SIG-M5 treated with dmso at 0.1 percent for 504 hours (cell line): ENCODE results near the gene KCTD13.
"Not testable (repeated sequence)": the region's sequence is repeated elsewhere in the genome, so short reads cannot be mapped to it uniquely, and the experiment has no call there.

Experiments used
- DNase-seq: peaks from one replicate; lab custom pipeline; 2025; ENCODE audit not compliant: unreplicated experiment; lab: John Stamatoyannopoulos, UW

Gene KCTD13

DNA sequence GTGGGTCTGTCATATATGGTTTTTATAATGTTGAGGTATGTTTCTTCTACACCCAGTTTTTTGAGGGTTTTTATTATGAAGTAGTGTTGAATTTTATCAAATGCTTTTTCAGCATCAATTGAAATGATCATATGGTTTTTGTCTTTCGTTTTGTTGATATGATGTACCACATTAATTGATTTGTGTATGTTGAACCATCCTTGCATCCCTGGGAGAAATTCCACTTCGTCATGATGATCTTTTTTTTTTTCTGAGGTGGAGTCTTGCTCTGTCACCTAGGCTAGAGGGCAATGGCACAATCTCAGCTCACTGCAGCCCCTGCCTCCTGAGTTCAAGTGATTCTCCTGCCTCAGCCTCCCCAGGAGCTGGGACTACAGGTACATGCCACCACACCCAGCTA is 21.9 kb upstream of the KCTD13 start:
- DNase-seq: no peak

DNA sequence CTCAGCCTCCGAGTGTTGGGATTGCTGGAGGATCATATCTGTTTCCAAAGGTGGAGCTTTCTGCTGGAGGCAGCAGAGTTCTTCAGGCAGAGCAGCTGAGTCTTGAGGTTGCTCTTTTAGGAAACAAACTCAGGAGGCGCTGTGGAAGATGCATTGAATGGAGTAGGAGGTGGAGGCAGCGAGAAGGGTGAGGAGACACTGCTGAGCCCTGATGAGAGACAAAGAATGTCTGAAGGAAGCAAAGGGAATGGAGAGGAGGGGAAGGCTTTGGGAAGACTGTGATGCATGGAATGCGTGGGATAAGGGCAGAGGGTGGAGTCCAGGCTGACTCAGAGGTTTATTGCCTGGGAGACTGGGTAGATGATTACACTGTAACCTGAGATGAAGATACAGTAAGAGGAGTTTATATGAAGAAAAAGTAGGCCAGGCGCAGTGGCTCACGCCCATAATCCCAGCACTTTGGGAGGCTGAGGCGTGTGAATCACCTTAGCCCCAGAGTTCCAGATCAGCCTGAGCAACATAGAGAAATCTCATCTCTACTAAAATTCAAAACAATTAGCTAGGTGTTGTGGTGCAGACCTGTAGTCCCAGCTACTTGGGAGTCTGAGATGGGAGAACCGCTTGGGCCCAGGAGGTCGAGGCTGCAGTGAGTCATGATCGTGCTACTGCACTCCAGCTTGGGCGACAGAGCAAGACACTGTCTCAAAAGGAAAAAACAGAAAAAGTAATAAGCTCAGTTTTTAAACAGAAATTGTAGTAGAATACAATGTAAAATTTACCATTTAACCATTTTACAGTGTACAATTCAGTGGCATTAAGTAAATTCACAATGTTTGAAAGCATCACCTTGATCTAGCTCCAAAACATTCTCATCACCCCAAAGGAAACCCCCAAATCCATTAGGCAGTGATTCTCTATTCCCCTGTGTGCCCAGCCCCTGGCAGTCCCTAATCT is 18.1 kb upstream of the KCTD13 start:
- DNase-seq: peak; percentile 73

DNA sequence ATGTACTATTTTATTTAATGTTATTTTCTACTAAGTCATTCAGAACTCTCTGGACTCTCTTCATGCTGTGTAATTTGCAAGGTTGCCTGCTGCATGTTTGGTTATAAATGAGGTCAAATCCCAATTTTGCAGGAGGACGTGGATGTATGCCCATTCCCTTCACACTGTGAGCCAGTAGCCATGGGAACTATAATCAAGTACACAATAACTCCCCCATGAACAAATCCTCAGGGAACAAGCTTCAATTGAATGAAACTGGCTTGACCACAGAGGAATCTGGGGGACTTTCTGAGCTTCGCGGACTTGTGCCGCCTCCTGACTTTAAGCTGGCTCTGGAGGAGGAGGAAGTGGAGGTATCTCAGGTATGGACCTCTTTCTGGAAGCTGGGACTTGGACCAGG is 14.6 kb upstream of the KCTD13 start:
- no peak for DNase-seq

DNA sequence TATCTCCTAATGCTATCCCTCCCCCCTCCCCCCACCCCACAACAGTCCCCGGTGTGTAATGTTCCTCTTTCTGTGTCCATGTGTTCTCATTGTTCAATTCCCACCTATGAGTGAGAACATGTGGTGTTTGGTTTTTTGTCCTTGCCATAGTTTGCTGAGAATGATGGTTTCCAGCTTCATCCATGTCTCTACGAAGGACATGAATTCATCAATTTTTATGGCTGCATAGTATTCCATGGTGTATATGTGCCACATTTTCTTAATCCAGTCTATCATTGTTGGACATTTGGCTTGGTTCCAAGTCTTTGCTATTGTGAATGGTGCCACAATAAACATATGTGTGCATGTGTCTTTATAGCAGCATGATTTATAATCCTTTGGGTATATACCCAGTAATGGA is 5.7 kb upstream of the KCTD13 start:
- DNase-seq: not testable (repeated sequence)

DNA sequence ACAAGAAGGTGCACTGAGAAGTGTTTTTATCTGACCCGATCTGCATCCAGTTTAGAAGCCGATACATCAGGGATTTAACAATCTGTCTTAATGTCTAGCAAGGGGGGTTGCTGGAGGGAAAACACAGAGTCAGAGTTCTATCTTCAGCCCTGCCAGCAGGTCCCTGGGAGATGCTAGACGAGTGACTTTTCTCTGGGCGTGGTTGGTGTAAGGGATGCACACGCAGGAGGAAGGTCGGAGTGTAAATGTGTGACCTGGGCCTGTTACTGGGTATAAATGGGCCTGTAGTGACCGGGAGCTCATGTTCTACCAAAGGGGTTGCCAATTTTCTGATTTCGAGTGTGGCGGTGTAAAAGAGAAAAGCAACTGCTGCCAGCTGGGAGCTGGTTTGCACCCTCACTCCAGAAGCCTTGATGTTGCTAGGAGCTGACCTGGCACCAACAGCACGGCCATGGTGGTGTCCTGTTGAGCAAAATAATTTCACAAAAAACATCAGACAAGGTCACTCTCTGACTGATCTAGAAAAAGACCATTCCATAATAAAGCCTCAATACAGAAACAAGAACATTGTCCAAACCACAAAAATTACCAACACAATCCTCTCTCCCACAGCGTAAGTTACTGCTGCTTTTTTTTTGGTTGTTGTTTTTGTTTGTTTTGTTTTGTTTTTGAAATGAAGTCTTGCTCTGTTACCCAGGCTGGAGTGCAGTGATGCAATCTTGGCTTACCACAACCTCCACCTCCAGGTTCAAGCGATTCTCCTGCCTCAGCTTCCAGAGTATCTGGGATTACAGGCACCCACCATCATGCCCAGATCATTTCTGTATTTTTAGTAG is 1.3 kb upstream of the KCTD13 start:
- no peak for DNase-seq

DNA sequence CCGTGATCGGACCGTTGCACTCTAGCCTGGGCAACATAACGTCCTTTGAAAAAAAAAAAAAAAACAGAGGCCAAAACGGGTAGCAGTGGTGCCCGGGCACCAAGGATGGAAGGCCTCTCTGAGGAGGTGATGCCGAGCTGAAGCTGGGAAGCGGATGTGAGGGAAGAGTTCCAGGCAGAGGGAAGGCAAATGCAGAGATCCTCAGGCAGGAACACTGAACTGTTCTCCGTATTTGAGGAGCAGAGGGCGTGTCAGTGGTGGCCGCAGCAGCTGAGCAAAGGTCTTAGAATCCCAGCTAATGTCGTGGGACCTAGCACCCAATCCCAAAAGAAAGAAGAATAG is 656 bp upstream of the KCTD13 start:
- no peak for DNase-seq

DNA sequence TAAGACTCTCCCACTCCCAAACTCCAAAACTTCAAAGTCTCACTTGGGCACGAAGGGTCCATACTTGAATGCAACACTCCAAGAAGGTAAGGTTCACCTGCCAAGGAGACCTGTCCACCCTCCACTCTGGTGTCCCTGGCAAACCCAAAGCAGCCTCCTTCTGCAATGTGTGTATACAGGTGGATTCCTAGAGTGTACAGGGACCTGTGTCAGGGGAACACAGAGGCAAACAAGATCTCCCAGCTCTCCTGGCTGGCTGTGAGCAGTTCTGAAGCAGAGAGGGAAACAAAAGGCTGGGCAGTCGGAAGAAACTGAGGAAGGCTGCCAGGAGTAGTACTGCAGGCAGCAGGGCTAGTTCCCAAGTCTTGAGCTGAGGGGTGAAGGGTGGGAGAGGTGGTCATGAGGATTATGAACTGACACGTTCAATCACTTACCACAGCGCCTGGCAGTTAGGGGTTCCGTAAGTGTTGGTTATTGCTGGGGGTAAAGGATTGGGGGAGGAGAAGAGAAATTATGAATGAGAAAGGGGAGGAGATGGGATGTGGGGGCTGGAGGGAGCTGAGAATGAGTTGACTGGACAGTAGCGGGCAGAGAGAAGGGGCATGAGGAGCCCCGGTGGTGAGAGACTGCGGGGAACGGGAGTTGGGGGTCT is 795 bp downstream of the KCTD13 start:
- no peak for DNase-seq

DNA sequence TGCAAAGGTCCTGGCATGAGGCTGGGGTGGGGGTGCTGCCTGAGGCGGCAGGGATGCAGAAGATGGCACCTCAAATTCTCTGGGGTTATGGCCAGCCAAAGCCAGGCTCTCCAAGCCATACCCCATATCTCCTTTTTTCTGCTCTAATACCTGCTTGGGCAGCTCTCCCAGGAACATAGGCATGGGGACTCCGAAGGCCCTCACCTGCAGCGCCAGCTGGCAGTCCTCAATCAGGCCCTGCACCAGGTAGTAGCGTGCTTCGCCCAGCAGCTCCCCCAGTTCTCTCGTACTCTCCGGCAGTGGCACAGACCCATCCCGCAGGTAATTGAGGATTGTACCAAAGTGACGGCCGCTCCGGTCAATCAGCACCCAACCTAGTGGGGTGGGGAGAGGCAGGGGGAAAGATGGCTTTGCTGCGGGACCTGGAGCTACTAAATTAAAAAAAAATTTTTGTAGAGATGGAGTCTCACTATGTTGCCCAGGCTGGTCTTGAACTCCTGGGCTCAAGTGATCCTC is 3.0 kb downstream of the KCTD13 start:
- DNase-seq: no peak

DNA sequence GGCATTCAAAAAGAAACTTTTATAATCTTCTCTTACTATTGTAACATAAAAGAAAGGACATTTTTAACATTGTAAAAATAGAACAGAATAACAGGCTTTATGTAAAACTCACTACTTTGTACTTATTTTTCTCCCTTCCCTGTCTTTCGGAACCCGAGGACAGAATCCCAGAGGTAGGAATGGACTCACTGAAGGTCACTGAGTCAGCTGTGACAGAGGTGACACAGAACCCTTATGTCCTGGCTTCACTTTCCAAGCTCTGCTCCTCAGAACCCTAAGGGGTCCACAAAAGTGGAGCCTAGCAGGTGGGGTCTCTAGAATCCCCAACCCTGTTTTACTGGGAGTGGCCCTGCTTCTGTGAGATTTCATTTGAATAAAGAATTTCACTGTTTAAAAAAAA is 3.7 kb downstream of the KCTD13 start:
- DNase-seq: no peak

DNA sequence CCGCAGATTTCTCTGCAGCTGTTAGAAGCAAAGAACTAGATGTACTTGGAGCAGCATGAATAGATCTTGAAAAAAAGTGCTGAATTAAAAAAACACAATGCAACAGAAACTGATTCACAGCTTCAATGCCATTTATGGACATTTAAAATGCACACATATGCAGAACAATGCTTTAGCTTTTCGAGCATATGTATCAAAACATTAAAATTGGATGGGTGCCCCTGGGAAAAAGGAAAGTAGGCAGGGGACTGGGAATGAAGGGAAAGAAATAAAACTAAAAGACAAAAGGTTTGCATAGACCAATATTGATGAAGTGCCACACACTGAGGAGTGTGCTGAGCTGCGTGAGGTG is 5.0 kb downstream of the KCTD13 start:
- no peak for DNase-seq

DNA sequence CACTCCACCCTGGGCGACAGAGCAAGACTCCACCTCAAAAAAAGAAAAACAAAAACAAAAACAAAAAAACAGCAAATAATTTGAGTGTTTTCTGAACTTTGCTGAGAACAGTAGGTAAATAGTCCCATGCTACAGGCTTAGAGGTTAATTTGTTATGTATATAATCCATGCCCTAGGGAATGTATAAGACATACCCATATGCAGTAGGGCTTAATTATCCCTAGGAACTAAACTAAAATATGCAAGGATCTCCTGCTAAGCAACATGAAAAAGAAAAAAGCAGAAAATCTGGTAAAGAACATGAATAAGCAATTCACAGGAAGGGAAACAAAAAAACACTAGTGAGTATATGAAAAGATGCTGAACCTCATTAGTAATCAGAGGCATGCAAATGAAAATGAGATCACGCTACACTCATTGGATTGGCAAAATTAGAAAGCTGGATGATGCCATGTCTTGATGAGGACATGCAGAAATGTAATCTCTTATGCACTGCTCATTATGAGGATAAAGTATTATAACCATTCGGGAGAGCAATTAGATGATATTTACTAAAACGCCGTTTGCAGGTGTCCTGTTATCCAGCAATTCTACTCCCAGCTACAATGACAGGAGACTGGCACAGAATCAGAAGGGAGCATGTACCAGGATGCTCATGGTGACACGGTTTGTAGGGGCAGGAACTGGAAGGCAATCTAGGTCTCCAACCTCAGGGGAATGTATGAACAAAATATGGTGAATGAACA is 5.6 kb downstream of the KCTD13 start:
- no peak for DNase-seq

DNA sequence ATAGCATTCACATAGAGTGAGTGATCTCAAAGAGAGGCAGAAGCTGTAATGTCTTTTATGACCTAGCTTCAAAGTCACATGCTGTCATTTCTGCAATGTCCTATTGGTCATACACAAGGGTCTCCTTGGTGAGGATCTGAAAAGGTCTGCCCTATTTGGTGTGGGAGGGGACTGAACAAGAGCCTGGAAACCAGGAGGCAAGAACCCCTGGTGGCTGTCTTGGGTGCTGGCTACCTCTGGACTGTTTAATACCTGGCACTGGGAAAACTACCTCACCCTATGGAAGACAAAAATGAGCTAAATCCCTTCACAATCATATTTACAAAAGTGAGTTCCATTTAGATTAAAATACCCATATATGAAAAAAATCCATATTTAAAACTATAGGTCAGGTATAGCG is 9.0 kb downstream of the KCTD13 start:
- no peak for DNase-seq

DNA sequence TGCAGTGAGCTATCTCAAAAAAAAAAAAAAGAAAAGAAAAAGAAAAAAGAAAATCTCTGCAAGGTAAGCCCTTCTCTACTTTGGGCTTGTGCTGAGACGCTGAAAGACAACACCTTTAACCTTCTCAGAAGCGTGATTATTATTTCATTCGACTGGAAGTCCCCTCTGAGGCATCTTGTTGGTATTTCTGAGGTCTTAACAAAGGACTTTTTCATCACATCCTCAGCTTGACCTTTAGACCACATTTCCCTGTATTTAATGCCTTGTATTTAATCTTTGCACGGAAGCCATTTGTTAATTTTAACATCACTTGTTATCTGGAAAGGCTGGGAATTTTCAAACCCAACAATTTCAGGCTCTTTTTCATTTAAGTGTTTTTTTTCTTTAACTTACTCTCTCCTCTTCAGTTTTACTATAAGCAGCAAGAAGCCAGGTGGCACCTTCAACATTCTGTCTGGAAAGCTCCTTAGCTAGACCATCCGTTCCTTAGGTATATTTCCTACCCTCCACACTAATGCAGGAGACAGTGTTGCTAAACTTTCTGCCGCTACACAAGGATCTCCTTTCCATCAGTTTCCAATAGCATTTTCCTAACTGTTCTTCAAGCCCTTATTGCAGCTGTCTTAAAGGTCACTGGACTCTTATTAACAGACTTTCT is 10.3 kb downstream of the KCTD13 start:
- DNase-seq: no peak

DNA sequence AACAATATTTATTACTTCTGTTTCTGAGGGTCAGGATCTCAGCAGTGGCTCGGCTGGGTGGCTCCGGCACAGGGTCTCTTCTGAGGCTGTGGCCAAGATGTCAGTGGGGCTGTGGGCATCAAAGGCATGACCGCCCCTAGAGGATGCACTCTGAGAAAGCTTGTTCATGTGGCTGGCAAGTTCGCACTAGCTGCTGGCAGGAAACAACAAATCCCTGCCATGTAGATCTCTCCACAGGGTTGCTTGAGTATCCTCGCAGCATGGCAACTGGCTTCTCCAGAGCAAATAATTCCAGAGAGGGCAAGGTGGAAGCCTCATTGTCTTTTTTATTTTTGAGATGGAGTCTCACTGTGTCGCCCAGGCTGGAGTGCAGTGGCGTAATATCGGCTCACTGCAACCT is 12.5 kb downstream of the KCTD13 start:
- DNase-seq: no peak

DNA sequence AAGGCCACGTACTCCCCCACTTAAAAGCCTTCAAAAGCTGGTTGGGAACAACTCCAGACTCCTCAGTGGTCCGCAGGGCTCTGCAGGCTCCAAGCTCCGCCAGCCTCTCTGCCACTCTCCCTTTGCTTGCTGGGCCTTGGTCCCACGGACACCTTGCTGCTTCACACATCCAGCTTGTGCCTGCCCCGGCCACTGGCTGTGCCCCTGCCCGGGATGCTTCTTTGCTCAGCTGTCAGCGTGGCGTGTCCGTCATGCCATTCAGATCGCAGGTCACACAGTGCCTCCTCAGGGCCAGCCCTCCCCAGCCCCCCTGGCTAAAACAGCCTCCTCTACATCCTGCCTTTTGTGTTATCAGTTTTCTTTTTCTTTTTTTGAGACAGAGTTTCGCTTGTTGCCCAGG is 13.9 kb downstream of the KCTD13 start:
- DNase-seq: no peak

DNA sequence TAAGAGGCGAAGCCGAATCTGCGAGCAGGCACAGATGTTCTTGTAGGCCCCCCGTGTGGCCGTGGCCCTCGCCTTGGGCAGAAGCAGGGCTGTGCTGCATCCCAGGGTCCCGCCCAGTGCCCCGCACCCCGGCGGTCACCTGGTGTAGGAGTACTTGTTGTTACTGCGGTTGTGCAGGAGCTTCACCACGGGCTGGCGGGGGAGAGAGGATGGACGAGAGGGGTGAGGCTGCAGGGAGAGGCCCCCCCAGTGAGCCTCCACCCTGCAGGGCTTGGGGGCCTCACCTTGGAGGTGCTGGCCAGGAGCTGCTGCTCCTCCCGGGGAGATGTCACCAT is 14.4 kb downstream of the KCTD13 start:
- no peak for DNase-seq

DNA sequence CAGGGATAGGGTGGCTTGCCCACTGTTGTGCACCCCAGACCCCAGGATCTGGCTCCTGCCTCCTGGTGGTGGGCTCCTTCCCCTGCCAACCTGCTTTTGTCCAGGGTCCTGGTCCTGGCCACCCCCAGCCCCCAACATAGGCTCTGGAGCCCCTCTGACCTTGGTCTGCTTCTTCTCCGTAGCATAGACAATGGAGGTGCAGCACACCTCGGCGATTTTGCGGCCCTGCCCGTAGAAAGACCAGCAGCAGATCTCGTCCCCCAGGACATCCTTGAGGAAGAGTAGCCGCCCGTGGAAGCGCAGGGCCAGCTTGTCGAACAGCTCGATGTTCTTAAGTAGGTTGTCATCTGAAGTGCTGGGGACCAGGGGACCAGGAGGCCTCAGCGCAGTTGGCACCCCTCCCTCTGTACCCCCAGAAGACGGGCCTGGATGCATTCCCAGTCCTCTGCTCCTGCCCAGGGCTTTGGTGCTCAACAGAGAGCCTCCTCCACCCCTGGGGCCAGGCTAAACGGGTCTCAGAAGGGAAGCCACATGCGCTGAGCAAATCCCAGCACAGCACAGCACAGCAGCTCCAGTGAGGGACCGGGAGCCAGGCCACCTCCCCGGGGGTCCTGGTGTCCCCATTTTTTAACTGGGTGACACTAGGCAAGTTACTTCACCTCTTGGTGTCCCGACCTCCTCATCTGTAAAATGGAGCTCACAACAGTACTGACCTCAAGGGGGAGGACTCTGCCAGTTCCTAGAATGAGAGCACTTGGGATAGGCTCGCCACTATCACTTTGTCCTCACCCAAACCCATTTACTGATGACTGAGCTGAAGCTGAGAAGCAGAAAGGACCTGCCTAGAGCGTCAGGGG is 15.0 kb downstream of the KCTD13 start:
- no peak for DNase-seq

DNA sequence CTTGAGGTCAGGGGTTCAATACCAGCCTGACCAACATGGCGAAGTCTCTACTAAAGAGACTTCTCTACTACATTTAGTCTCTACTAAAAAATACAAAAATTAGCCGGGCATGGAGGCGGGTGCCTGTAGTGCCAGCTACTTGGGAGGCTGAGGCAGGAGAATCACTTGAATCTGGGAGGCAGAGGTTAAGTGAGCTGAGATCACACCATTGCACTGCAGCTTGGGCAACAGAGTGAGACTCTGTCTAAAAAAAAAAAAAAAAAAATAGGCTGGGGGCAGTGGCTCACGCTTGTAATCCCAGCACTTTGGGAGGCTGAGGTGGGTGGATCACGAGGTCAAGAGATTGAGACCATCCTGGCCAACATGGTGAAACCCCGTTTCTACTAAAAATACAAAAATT is 16.2 kb downstream of the KCTD13 start:
- DNase-seq: not testable (repeated sequence)

DNA sequence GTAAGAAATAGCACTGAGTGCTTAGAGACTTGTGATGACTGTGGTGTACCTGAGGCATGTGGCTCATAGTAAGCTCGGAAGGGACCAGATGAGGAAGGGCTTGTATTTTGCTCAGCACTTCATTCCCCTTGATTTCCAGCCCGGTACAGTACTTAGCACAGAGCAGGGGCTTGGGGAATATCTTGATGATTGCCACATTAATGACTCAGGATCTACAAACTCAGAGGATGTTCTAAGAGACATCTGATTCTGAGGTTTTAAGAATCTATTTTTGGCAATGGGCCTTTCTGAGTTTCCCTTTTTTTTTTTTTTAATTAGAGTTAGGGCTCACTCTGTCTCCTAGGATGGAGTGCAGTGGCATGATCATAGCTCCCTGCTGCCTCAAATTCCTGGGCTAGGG is 16.6 kb downstream of the KCTD13 start:
- peak; percentile 87 for DNase-seq
